IMR-90 (cell line): ENCODE results near the gene ACSS1.

Experiments
- CHD1 ChIP-seq: IDR thresholded peaks from 2 replicates; pipeline ENCODE4 v1.6.1; 2012; ENCODE audit warnings: low read depth, low read length, improper control_type of control experiment
- RAD21 ChIP-seq: IDR thresholded peaks from 2 replicates; pipeline ENCODE4 v1.6.1; 2012; ENCODE audit warnings: low read length, improper control_type of control experiment
- TF ChIP-seq, protein P1 (sequence below): conservative IDR thresholded peaks from 2 replicates; pipeline ENCODE4 v1.5.1; 2012; ENCODE audit warnings: mild to moderate bottlenecking, low read depth, low read length, improper control_type of control experiment

DNA sequence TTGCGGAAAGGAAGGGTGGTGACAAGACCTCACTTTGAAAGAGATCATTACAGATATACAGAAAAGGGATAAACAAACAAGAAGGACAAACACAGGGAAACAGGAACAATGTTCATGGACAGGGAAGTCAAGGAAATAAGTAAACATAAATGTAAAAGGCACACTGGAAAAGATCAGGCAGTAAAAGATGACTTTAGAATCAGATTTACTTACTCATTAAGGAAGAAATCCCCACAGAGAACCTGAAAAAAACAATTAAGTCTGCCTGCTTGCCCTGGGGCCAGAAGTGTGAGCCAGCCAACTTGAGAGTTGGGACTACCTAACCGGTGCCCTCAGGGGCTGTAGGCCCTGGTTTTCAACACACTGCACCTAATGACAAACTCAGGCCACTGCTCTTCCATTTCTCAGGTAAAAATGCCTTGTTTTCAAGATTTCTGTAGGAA is 67.1 kb downstream of the ACSS1 start:
- TF ChIP-seq, protein P1, sequence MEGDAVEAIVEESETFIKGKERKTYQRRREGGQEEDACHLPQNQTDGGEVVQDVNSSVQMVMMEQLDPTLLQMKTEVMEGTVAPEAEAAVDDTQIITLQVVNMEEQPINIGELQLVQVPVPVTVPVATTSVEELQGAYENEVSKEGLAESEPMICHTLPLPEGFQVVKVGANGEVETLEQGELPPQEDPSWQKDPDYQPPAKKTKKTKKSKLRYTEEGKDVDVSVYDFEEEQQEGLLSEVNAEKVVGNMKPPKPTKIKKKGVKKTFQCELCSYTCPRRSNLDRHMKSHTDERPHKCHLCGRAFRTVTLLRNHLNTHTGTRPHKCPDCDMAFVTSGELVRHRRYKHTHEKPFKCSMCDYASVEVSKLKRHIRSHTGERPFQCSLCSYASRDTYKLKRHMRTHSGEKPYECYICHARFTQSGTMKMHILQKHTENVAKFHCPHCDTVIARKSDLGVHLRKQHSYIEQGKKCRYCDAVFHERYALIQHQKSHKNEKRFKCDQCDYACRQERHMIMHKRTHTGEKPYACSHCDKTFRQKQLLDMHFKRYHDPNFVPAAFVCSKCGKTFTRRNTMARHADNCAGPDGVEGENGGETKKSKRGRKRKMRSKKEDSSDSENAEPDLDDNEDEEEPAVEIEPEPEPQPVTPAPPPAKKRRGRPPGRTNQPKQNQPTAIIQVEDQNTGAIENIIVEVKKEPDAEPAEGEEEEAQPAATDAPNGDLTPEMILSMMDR = no peak
- TF ChIP-seq CHD1 (no peak), RAD21 (no peak)
